HCEC 1CT (cell line): ENCODE data around the gene ULBP1.
"Not testable (repeated sequence)": the region's sequence is repeated elsewhere in the genome, so short reads cannot be mapped to it uniquely, and the experiment has no call there.

Experiments used
- DNase-seq: peaks from one replicate; pipeline ENCODE4 v3.0.0-alpha.2; 2017

ULBP1 gene

GRCh38 chr6:149978610-149979009, 14.9 kb downstream of the ULBP1 start:
- no peak for DNase-seq

- DNase-seq = no peak
Observed at GRCh38 chr6:149979293-149979692, 15.6 kb downstream of the ULBP1 start.

- no peak for DNase-seq
Observed at GRCh38 chr6:149983145-149983544, 19.4 kb downstream of the ULBP1 start.

- DNase-seq = no peak
Observed at GRCh38 chr6:149984773-149985172, 21.0 kb downstream of the ULBP1 start.

- no peak for DNase-seq
Observed at GRCh38 chr6:149985481-149985937, 21.8 kb downstream of the ULBP1 start.

- no peak for DNase-seq
Observed at GRCh38 chr6:149987602-149988107, 23.9 kb downstream of the ULBP1 start.

- DNase-seq = no peak
Observed at GRCh38 chr6:149988550-149989346, 25.0 kb downstream of the ULBP1 start.

GRCh38 chr6:149990212-149990660, 26.5 kb downstream of the ULBP1 start:
- DNase-seq = no peak

- no peak for DNase-seq
Observed at GRCh38 chr6:149990661-149991471, 27.1 kb downstream of the ULBP1 start.

GRCh38 chr6:149991472-149991795, 27.7 kb downstream of the ULBP1 start:
- not testable (repeated sequence) for DNase-seq

GRCh38 chr6:149991838-149992237, 28.1 kb downstream of the ULBP1 start:
- DNase-seq = no peak

- no peak for DNase-seq
Observed at GRCh38 chr6:149995235-149995750, 31.6 kb downstream of the ULBP1 start.

GRCh38 chr6:149995971-149996370, 32.2 kb downstream of the ULBP1 start:
- DNase-seq = no peak

- DNase-seq = no peak
Observed at GRCh38 chr6:149999636-150000035, 35.9 kb downstream of the ULBP1 start.

GRCh38 chr6:150001295-150002008, 37.7 kb downstream of the ULBP1 start:
- no peak for DNase-seq

- no peak for DNase-seq
Observed at GRCh38 chr6:150002710-150003109, 39.0 kb downstream of the ULBP1 start.

GRCh38 chr6:150003599-150003998, 39.9 kb downstream of the ULBP1 start:
- DNase-seq = not testable (repeated sequence)

GRCh38 chr6:150004101-150004782, 40.5 kb downstream of the ULBP1 start:
- DNase-seq = no peak

- DNase-seq = peak; percentile 78
Observed at GRCh38 chr6:150004783-150005717, 41.3 kb downstream of the ULBP1 start.

- DNase-seq = no peak
Observed at GRCh38 chr6:150005761-150006651, 42.3 kb downstream of the ULBP1 start.
